ENCODE results near the gene KLHL29.

The KLHL29 gene

DNA sequence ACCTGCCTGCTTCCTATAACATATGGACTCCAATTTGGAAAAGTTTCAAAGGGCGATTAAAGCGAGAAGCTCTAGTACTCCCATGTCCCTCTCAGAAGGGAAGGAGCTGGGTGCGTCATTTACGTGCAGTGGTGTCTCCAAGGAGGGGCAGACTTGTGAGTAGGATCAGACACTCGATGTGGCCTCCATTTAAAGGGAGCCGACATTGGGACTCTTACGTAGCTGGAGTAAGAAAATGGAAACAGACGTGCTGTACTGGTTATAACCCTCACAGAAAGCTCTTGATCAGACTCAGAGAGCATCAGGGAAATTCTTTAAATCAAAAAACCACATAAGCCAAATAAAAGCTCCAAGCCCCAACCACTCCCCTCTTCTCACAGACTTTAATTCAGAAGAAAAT, 198.5 kb downstream of the KLHL29 start:
- H3K9me3 Mint-ChIP-seq, result no peaks in the 10 kb centered on the region
- no peaks in the 10 kb centered on the region for H3K36me3 Mint-ChIP-seq (ENCODE audit: low read depth)
- no peak overlapping the region for H3K4me3 Mint-ChIP-seq
- H3K27ac Mint-ChIP-seq, result no peak overlapping the region
- H3K27me3 Mint-ChIP-seq (ENCODE audit: low read depth), result no peaks in the 10 kb centered on the region
- no peaks in the 10 kb centered on the region for H3K4me1 Mint-ChIP-seq (ENCODE audit: low read depth)

DNA sequence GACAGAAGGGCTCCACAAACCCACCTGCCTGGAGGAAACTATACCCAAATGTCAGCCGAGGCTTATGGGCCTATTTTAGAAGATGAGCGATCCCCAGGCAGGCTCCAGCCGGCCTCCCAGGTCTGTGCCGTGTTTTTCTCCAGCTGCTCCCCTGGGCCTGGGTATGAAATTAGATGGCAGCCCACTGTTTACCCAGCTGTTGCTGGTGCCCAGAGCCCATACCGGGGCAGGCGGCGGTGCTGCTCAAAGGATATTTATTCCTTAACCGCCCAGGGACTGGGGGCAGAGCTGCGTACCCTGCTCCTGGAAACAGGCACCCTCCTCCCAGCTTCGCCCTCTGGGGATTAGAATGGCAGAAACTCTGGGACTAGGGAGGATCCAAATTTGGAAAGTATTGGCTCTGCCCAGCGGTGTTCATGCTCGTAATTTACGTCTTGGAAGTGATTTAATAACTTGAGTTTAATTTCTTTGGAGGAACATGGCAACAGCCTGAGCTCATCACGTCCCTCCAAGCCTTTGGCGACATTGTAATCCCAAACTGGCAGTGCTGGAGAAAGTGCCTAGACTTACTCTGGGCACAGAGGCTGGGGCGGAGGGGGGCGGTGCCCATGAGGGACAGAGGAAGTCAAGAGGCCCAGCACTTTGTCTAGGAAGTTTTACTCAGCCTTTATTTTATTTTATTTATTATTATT, 199.2 kb downstream of the KLHL29 start:
- Mint-ChIP-seq H3K36me3 (ENCODE audit: low read depth) (no peaks in the 10 kb centered on the region), H3K27me3 (ENCODE audit: low read depth) (no peaks in the 10 kb centered on the region), H3K4me1 (ENCODE audit: low read depth) (no peaks in the 10 kb centered on the region), H3K4me3 (no peak overlapping the region), H3K27ac (no peak overlapping the region), H3K9me3 (no peaks in the 10 kb centered on the region)

- Mint-ChIP-seq H3K4me3 (no peak overlapping the region), H3K4me1 (ENCODE audit: low read depth) (no peaks in the 10 kb centered on the region), H3K9me3 (no peaks in the 10 kb centered on the region), H3K36me3 (ENCODE audit: low read depth) (no peaks in the 10 kb centered on the region), H3K27me3 (ENCODE audit: low read depth) (no peaks in the 10 kb centered on the region), H3K27ac (no peak overlapping the region)
These were observed 200.5 kb downstream of the KLHL29 start for GRCh38 chr2:23585273-23586170.

- no peaks in the 10 kb centered on the region for H3K36me3 Mint-ChIP-seq (ENCODE audit: low read depth)
- H3K4me3 Mint-ChIP-seq, result no peak overlapping the region
- H3K4me1 Mint-ChIP-seq (ENCODE audit: low read depth), result no peaks in the 10 kb centered on the region
- H3K27me3 Mint-ChIP-seq (ENCODE audit: low read depth), result no peaks in the 10 kb centered on the region
- H3K9me3 Mint-ChIP-seq, result no peaks in the 10 kb centered on the region
- H3K27ac Mint-ChIP-seq, result no peak overlapping the region
These were observed 201.8 kb downstream of the KLHL29 start for GRCh38 chr2:23586741-23587306.

- Mint-ChIP-seq H3K9me3 (no peaks in the 10 kb centered on the region), H3K27me3 (ENCODE audit: low read depth) (no peaks in the 10 kb centered on the region), H3K27ac (no peak overlapping the region), H3K36me3 (ENCODE audit: low read depth) (no peaks in the 10 kb centered on the region), H3K4me1 (ENCODE audit: low read depth) (no peaks in the 10 kb centered on the region), H3K4me3 (no peak overlapping the region)
These were observed 202.4 kb downstream of the KLHL29 start for GRCh38 chr2:23587341-23587880.

- H3K27ac Mint-ChIP-seq, result no peak overlapping the region
- H3K27me3 Mint-ChIP-seq (ENCODE audit: low read depth), result no peaks in the 10 kb centered on the region
- no peak overlapping the region for H3K4me3 Mint-ChIP-seq
- no peaks in the 10 kb centered on the region for H3K4me1 Mint-ChIP-seq (ENCODE audit: low read depth)
- no peaks in the 10 kb centered on the region for H3K36me3 Mint-ChIP-seq (ENCODE audit: low read depth)
- H3K9me3 Mint-ChIP-seq, result no peaks in the 10 kb centered on the region
These were observed 203.1 kb downstream of the KLHL29 start for GRCh38 chr2:23588106-23588505.

- Mint-ChIP-seq H3K4me3 (no peak overlapping the region), H3K36me3 (ENCODE audit: low read depth) (no peaks in the 10 kb centered on the region), H3K9me3 (no peaks in the 10 kb centered on the region), H3K4me1 (ENCODE audit: low read depth) (no peaks in the 10 kb centered on the region), H3K27ac (no peak overlapping the region), H3K27me3 (ENCODE audit: low read depth) (no peaks in the 10 kb centered on the region)
These were observed 203.7 kb downstream of the KLHL29 start for GRCh38 chr2:23588508-23589201.

GRCh38 chr2:23589220-23589647, 204.3 kb downstream of the KLHL29 start:
- H3K27me3 Mint-ChIP-seq (ENCODE audit: low read depth), result no peaks in the 10 kb centered on the region
- H3K4me3 Mint-ChIP-seq, result no peak overlapping the region
- no peak overlapping the region for H3K27ac Mint-ChIP-seq
- H3K36me3 Mint-ChIP-seq (ENCODE audit: low read depth), result no peaks in the 10 kb centered on the region
- no peaks in the 10 kb centered on the region for H3K4me1 Mint-ChIP-seq (ENCODE audit: low read depth)
- no peaks in the 10 kb centered on the region for H3K9me3 Mint-ChIP-seq

GRCh38 chr2:23589739-23590138, 204.8 kb downstream of the KLHL29 start:
- no peak overlapping the region for H3K4me3 Mint-ChIP-seq
- no peaks in the 10 kb centered on the region for H3K36me3 Mint-ChIP-seq (ENCODE audit: low read depth)
- no peaks in the 10 kb centered on the region for H3K9me3 Mint-ChIP-seq
- H3K27ac Mint-ChIP-seq, result no peak overlapping the region
- H3K27me3 Mint-ChIP-seq (ENCODE audit: low read depth), result no peaks in the 10 kb centered on the region
- H3K4me1 Mint-ChIP-seq (ENCODE audit: low read depth), result no peaks in the 10 kb centered on the region

- H3K9me3 Mint-ChIP-seq, result no peaks in the 10 kb centered on the region
- no peak overlapping the region for H3K4me3 Mint-ChIP-seq
- no peaks in the 10 kb centered on the region for H3K36me3 Mint-ChIP-seq (ENCODE audit: low read depth)
- no peaks in the 10 kb centered on the region for H3K4me1 Mint-ChIP-seq (ENCODE audit: low read depth)
- H3K27me3 Mint-ChIP-seq (ENCODE audit: low read depth), result no peaks in the 10 kb centered on the region
- no peak overlapping the region for H3K27ac Mint-ChIP-seq
These were observed 205.4 kb downstream of the KLHL29 start for GRCh38 chr2:23590241-23590869.

GRCh38 chr2:23591111-23591510, 206.1 kb downstream of the KLHL29 start:
- Mint-ChIP-seq H3K4me1 (ENCODE audit: low read depth) (no peaks in the 10 kb centered on the region), H3K9me3 (no peaks in the 10 kb centered on the region), H3K36me3 (ENCODE audit: low read depth) (no peaks in the 10 kb centered on the region), H3K27me3 (ENCODE audit: low read depth) (no peaks in the 10 kb centered on the region), H3K4me3 (no peak overlapping the region), H3K27ac (no peak overlapping the region)

- Mint-ChIP-seq H3K36me3 (ENCODE audit: low read depth) (no peaks in the 10 kb centered on the region), H3K4me1 (ENCODE audit: low read depth) (no peaks in the 10 kb centered on the region), H3K9me3 (no peaks in the 10 kb centered on the region), H3K4me3 (no peak overlapping the region), H3K27me3 (ENCODE audit: low read depth) (no peaks in the 10 kb centered on the region), H3K27ac (no peak overlapping the region)
These were observed 207.2 kb downstream of the KLHL29 start for GRCh38 chr2:23592061-23592685.

DNA sequence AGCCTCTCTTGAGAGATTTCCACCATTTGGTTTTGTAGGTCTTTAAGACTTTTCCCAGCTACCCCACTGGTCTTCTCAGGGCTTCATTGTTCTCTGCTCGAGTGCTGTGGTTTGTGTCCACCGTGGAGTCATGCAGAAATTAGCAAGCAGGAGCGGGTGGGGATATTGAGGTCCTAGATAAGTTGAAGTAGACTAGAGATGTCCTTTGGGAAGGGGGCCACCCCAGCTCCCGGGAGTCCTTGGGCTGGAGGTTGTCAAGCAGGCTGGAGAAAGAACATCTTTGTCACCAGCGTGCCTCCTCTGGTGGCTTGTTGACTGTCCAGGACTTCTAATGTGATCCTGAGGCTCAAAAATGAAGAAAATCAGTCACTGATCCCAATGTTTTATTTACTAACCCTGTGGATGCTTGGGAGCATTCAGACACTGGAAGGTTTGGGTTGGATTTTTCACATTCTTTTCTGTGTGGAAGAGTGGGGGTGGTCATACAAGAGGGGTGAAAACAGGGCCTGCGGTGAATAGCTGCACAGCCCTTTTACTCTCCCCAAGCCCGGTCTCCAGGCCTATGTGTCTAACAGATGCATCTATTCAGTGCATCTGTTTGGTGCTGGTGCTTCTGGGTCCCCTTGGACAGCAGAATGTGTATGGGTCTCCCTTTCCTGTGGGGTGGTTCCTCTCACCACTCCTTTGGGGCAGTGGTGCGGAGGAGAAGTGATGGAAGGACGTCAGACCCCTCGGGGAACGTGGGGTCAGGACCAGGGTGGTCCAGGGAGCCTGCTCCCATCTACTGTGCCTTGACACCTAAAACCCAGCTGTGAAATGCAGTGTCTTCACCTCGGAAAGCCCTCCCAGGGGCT, 208.1 kb downstream of the KLHL29 start:
- H3K4me3 Mint-ChIP-seq, result no peak overlapping the region
- no peak overlapping the region for H3K27ac Mint-ChIP-seq
- no peaks in the 10 kb centered on the region for H3K36me3 Mint-ChIP-seq (ENCODE audit: low read depth)
- H3K27me3 Mint-ChIP-seq (ENCODE audit: low read depth), result no peaks in the 10 kb centered on the region
- H3K4me1 Mint-ChIP-seq (ENCODE audit: low read depth), result no peaks in the 10 kb centered on the region
- no peaks in the 10 kb centered on the region for H3K9me3 Mint-ChIP-seq
